Ovary (tissue), 9 donors: ENCODE results near the gene PDE4D. TPM values are rescaled to one million over a fixed set of nuclear protein-coding genes. Genes with fewer than 3 reads are reported as not detected.

Experiments used
- DNase-seq, 5 donors: peaks; one replicate each; pipeline ENCODE4 v3.0.0-alpha.2; 2019 to 2020
- H3K27ac ChIP-seq, 2 donors: fragments of 200-600 bp; one replicate each; pipeline versions ENCODE4 v1.5.1 to v1.8.0; 2019 to 2022
- H3K27me3 ChIP-seq: fragments of 200-600 bp; one replicate; pipeline ENCODE4 v1.8.0; 2022
- H3K36me3 ChIP-seq: fragments of 200-600 bp; sonication (generic); one replicate; pipeline ENCODE4 v1.5.1; 2019
- H3K4me1 ChIP-seq: one replicate; pipeline ENCODE4 v1.8.1; 2013; ENCODE audit warnings: mild to moderate bottlenecking, moderate library complexity; ENCODE audit not compliant: insufficient read depth
- H3K4me3 ChIP-seq: fragments of 200-600 bp; sonication (generic); one replicate; pipeline ENCODE4 v1.5.1; 2017
- H3K9me3 ChIP-seq, 2 donors: fragments of 200-600 bp in 1 of 2; sonication (generic) in 1 of 2; one replicate each; pipeline versions ENCODE4 v1.5.1 to v1.8.1; 2013 to 2019; ENCODE audit warnings: mild to moderate bottlenecking in 1 of 2, moderate library complexity in 1 of 2
- EP300 ChIP-seq: sonication (generic); formaldehyde crosslinking; IDR thresholded peaks from one replicate; pipeline ENCODE4 v1.6.1; 2017; ENCODE audit warnings: antibody characterized with exemption
- POLR2A ChIP-seq: fragments of 450-650 bp; IDR thresholded peaks from one replicate; pipeline ENCODE4 v1.6.1; 2017; ENCODE audit warnings: antibody characterized with exemption, mild to moderate bottlenecking, moderate library complexity
- WGBS, 3 donors: extraction: QIAGEN DNeasy Blood & Tissue Kit in 1 of 3; methylation state at CpG; one replicate each; pipeline versions ENCODE4 v1.1.5 to v1.1.7; 2013 to 2017; 5-methylcytosine and 5-hydroxymethylcytosine counted together
- intact Hi-C, 4 donors: fragments of 100-400 bp; cut with DNase I; formaldehyde crosslinking; loops; one replicate each; pipeline versions ENCODE4 v1.11.0 to v1.15.1; 2022 to 2023
- polyA plus RNA-seq, 2 donors: library from polyadenylated mRNA; stranded (reverse); fragments of 200-250 nt in 1 of 2; fragments of 350-450 nt in 1 of 2; fragmentation: Illumina TruSeq in 1 of 2; extraction: RNeasy Lipid Tissue Mini Kit (QIAGEN cat#74804) in 1 of 2; gene quantifications; one replicate each; pipeline ENCODE4 v1.2.3, GENCODE V29; 2013 to 2014
- total RNA-seq, 7 donors: library from RNA; depleted of rRNA in 2 of 7; stranded (reverse); fragments of >200 nt in 2 of 7; fragmentation: NEBNext Ultra II Directional in 3 of 7; extraction: Animal tissue kit (Norgen Biotek cat#: 25700) in 3 of 7; gene quantifications; one replicate each; pipeline versions ENCODE4 v1.1.0 to v1.2.4, GENCODE V29; 2016 to 2023
- TF ChIP-seq, protein P1 (sequence below), 3 donors: fragments of 450-650 bp in 2 of 3; fragments of 200-600 bp in 1 of 3; IDR thresholded peaks; one replicate each; pipeline versions ENCODE4 v1.5.1 to v1.8.0; 2016 to 2022; ENCODE audit warnings: antibody characterized with exemption in 3 of 3, mild to moderate bottlenecking in 1 of 3
- donor health status: DM: no; HTN: no; CAD: no; lungs with moderate emphysema.
- donor health status: DM: no; HTN: no; CAD: no.
- donor health status: Bipolar disorder and iron deficiency.
- donor health status: DM: yes; HTN: yes; CAD: no.
- donor health status: DM: no; HTN: no; CAD: no.
- donor health status: DM: yes; HTN: yes; CAD: no.

PDE4D gene
- total and polyA plus RNA-seq, 9 donors: 1.3 to 67.6 (median 8.4) TPM

DNA sequence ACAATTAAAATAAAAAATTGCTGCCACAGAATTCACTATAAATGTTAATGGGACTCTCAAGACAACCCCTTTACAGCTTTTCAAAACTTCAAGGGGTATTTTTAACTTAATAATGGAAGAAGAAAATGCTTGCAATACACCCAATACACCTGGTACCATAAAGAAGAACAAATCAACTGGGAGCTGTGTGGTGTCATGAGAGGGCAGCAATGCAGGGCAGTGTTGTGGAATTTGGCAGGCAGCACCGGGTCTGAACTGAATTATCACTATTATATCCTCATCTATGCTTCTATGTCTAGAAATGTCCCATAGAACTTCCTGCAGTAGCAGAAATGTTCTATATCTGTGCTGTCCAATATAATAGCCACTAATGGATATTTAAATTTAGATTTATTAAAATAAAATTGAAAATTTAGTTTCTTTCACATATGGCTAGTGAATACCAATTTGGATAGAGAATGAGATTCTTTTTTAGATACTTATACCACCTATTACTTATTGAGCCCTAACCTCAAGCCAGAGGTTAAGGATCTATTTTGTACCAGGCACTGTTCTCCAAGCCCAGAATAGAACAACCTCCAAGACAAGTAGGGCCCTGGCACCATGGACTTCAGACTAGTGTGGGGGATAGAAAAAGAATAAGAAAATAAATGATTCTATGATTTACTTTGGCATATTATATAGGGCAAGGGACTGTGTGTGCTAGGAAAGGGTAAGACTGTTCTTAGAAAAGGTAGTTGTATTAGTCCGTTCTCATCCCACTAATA, 265.3 kb downstream of the PDE4D start:
- TF ChIP-seq EP300 (no peak), POLR2A (no peak)
- TF ChIP-seq, protein P1, sequence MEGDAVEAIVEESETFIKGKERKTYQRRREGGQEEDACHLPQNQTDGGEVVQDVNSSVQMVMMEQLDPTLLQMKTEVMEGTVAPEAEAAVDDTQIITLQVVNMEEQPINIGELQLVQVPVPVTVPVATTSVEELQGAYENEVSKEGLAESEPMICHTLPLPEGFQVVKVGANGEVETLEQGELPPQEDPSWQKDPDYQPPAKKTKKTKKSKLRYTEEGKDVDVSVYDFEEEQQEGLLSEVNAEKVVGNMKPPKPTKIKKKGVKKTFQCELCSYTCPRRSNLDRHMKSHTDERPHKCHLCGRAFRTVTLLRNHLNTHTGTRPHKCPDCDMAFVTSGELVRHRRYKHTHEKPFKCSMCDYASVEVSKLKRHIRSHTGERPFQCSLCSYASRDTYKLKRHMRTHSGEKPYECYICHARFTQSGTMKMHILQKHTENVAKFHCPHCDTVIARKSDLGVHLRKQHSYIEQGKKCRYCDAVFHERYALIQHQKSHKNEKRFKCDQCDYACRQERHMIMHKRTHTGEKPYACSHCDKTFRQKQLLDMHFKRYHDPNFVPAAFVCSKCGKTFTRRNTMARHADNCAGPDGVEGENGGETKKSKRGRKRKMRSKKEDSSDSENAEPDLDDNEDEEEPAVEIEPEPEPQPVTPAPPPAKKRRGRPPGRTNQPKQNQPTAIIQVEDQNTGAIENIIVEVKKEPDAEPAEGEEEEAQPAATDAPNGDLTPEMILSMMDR (IDR thresholded peaks at IDR 0.05): no peak
- H3K4me1 ChIP-seq: no peaks in the 10 kb centered on the region
- DNase-seq: no peak
- H3K9me3 ChIP-seq: no peaks in the 10 kb centered on the region
- no peaks in the 10 kb centered on the region for H3K27me3 ChIP-seq
- H3K27ac ChIP-seq: no peak overlapping the region
- no peak overlapping the region for H3K4me3 ChIP-seq
- no peaks in the 10 kb centered on the region for H3K36me3 ChIP-seq
- intact Hi-C loops: no loop called here
- WGBS, 3 donors: 67 to 74% (median 70%) methylated on average over 2 of the region's 2 CpGs

GRCh38 chr5:59624898-59625297, 268.6 kb downstream of the PDE4D start:
- no peak overlapping the region for H3K4me3 ChIP-seq
- no peak overlapping the region for H3K27ac ChIP-seq
- H3K27me3 ChIP-seq: no peaks in the 10 kb centered on the region
- no peak for DNase-seq
- H3K36me3 ChIP-seq: no peaks in the 10 kb centered on the region
- 74 to 78% (median 77%) methylated on average over 2 of the region's 2 CpGs for WGBS, 3 donors
- H3K4me1 ChIP-seq: no peaks in the 10 kb centered on the region
- no peaks in the 10 kb centered on the region for H3K9me3 ChIP-seq
- intact Hi-C loops: no loop called here
- TF ChIP-seq POLR2A: no peak
- TF ChIP-seq, protein P1 (IDR thresholded peaks at IDR 0.05): no peak
- TF ChIP-seq EP300: no peak

DNA sequence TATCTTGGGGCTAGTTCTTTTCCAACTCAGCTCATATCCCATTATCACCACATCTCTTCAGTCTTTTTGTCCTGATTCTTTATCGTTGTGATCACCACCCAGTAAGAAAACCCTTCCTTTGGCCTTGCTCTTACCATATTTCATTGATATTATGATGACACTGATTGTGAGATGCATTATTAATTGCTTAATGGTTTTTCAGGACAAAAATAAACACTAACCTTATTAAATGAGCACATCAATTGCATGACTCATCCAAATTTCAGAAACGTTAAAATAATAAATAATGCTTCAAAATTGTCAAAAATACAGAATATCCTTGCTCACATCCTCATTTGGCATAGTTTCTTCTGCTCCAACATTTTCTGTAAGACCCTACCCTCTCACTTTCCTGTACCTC, 270.7 kb downstream of the PDE4D start:
- 64 to 65% (median 65%) methylated on average over 2 of the region's 2 CpGs for WGBS, 3 donors

GRCh38 chr5:59621477-59621876, 272.0 kb downstream of the PDE4D start:
- no peaks in the 10 kb centered on the region for H3K36me3 ChIP-seq
- H3K4me1 ChIP-seq: no peaks in the 10 kb centered on the region
- H3K4me3 ChIP-seq: no peak overlapping the region
- no peak for DNase-seq
- H3K27me3 ChIP-seq: no peaks in the 10 kb centered on the region
- TF ChIP-seq, protein P1 (IDR thresholded peaks at IDR 0.05): no peak
- TF ChIP-seq POLR2A (no peak), EP300 (no peak)
- no peaks in the 10 kb centered on the region for H3K9me3 ChIP-seq
- intact Hi-C loops: no loop called here
- H3K27ac ChIP-seq: no peak overlapping the region

More for the DNA sequence above, 270.7 kb downstream of the PDE4D start:
- Histone ChIP-seq H3K27ac (no peak overlapping the region), H3K36me3 (no peaks in the 10 kb centered on the region), H3K9me3 (no peaks in the 10 kb centered on the region), H3K4me1 (no peaks in the 10 kb centered on the region), H3K27me3 (no peaks in the 10 kb centered on the region), H3K4me3 (no peak overlapping the region)
- TF ChIP-seq, protein P1 (IDR thresholded peaks at IDR 0.05): no peak
- no peak for TF ChIP-seq EP300
- no peak for TF ChIP-seq POLR2A
- intact Hi-C loops: no loop called here
- DNase-seq: no peak
